Peyer's patch (tissue), 4 donors: Measurements from ENCODE around the gene MICAL3.

Source experiments
- CTCF ChIP-seq, 6 experiments: fragments of 450-650 bp in 4 of 6; fragments of 200-600 bp in 2 of 6; sonication (generic) in 1 of 6; IDR thresholded peaks; one replicate each; pipeline ENCODE4 v1.5.1; 2017 to 2019; ENCODE audit warnings: antibody characterized with exemption in 6 of 6, mild to moderate bottlenecking in 3 of 6, moderate library complexity in 1 of 6
- POLR2A ChIP-seq, 2 donors: fragments of 450-650 bp; IDR thresholded peaks; one replicate each; pipeline ENCODE4 v1.5.1; 2017; ENCODE audit warnings: antibody characterized with exemption in 2 of 2, mild to moderate bottlenecking in 2 of 2, moderate library complexity in 2 of 2

- TF ChIP-seq CTCF (IDR thresholded peaks at IDR 0.05) (no peak), POLR2A (IDR thresholded peaks at IDR 0.05) (no peak)
Measured at GRCh38 chr22:17769716-17770082, 254.7 kb downstream of the MICAL3 start.
